GM21619 (cell line): ENCODE data around the gene SNCAIP.

Experiments
- ATAC-seq: cut with Tn5 transposase; IDR thresholded peaks from one replicate; pipeline ENCODE4 v1.9.1; 2021; ENCODE audit not compliant: unreplicated experiment

The SNCAIP gene

GRCh38 chr5:122420537-122421236, 108.7 kb downstream of the SNCAIP start:
- ATAC-seq: no peak

- peak; percentile 86 for ATAC-seq
Observed at GRCh38 chr5:122421374-122422079, 109.5 kb downstream of the SNCAIP start.

- ATAC-seq: no peak
Observed at GRCh38 chr5:122423221-122423620, 111.2 kb downstream of the SNCAIP start.

GRCh38 chr5:122424132-122424531, 112.1 kb downstream of the SNCAIP start:
- no peak for ATAC-seq

- no peak for ATAC-seq
Observed at GRCh38 chr5:122426301-122426700, 114.3 kb downstream of the SNCAIP start.

- no peak for ATAC-seq
Observed at GRCh38 chr5:122427621-122428020, 115.6 kb downstream of the SNCAIP start.

GRCh38 chr5:122429545-122430318, 117.7 kb downstream of the SNCAIP start:
- no peak for ATAC-seq

GRCh38 chr5:122430319-122430586, 118.2 kb downstream of the SNCAIP start:
- ATAC-seq: no peak

- no peak for ATAC-seq
Observed at GRCh38 chr5:122431298-122431697, 119.3 kb downstream of the SNCAIP start.

- no peak for ATAC-seq
Observed at GRCh38 chr5:122434205-122434970, 122.4 kb downstream of the SNCAIP start.

- ATAC-seq: no peak
Observed at GRCh38 chr5:122435234-122435633, 123.2 kb downstream of the SNCAIP start.

- ATAC-seq: no peak
Observed at GRCh38 chr5:122435761-122436160, 123.7 kb downstream of the SNCAIP start.

GRCh38 chr5:122436615-122437014, 124.6 kb downstream of the SNCAIP start:
- ATAC-seq: no peak

- ATAC-seq: no peak
Observed at GRCh38 chr5:122439645-122440044, 127.6 kb downstream of the SNCAIP start.

GRCh38 chr5:122442938-122443337, 130.9 kb downstream of the SNCAIP start:
- ATAC-seq: no peak

- ATAC-seq: no peak
Observed at GRCh38 chr5:122444411-122444810, 132.4 kb downstream of the SNCAIP start.

- ATAC-seq: no peak
Observed at GRCh38 chr5:122445070-122445469, 133.0 kb downstream of the SNCAIP start.

GRCh38 chr5:122447072-122447471, 135.0 kb downstream of the SNCAIP start:
- ATAC-seq: no peak

GRCh38 chr5:122447879-122448278, 135.8 kb downstream of the SNCAIP start:
- ATAC-seq: no peak

- no peak for ATAC-seq
Observed at GRCh38 chr5:122454541-122454940, 142.5 kb downstream of the SNCAIP start.

- ATAC-seq: no peak
Observed at GRCh38 chr5:122455939-122456338, 143.9 kb downstream of the SNCAIP start.
